ENCODE measurements around the gene DYRK4. TPM values are rescaled to one million over a fixed set of nuclear protein-coding genes. Genes with fewer than 3 reads are reported as not detected.

The DYRK4 gene
- total and polyA plus RNA-seq, 2 of the 4 experiments (the other 2 are of a cell fraction): 44.6 to 71.6 TPM

- no peak for DNase-seq
- H3K4me1 ChIP-seq (ENCODE audit: control insufficient read depth, insufficient read depth, low read length): no peaks in the 10 kb centered on the region
- no peaks in the 10 kb centered on the region for H3K9me3 ChIP-seq (ENCODE audit: control insufficient read depth, insufficient read depth, low read length)
- H3K36me3 ChIP-seq (ENCODE audit: control insufficient read depth, insufficient read depth, low read length): peaks cover 20% of the 10 kb centered on the region
- H2BK120ac ChIP-seq (ENCODE audit: low read depth, low read length): no peak overlapping the region
- no TSS peak for BruUV-seq (replicated peaks)
- H3K79me1 ChIP-seq (ENCODE audit: low read depth in 1 of 2, low read length in 2 of 2): peaks cover 7 to 33% of the 10 kb centered on the region in 2 experiments; a peak in 2 of 4 replicates
- H2BK5ac ChIP-seq (ENCODE audit: low read depth, low read length, poor library complexity, severe bottlenecking): no peak overlapping the region
- no peak overlapping the region for H3K9ac ChIP-seq (ENCODE audit: low read depth, low read length)
- no peak overlapping the region for H4K8ac ChIP-seq (ENCODE audit: low read depth in 2 of 2, low read length in 2 of 2)
- H4K5ac ChIP-seq (ENCODE audit: low read depth, low read length): no peak overlapping the region
- TF ChIP-seq CTCF (conservative IDR thresholded peaks at IDR 0.05; ENCODE audit: low read depth, low read length) (no peak), MAZ (IDR thresholded peaks at IDR 0.05; ENCODE audit: borderline replicate concordance, low read depth, low read length) (no peak), MXI1 (IDR thresholded peaks at IDR 0.05; ENCODE audit: borderline replicate concordance, low read depth, low read length) (no peak), RAD21 (IDR thresholded peaks at IDR 0.05; ENCODE audit: low read length) (no peak), NFE2L2 (IDR thresholded peaks at IDR 0.05; ENCODE audit: low read depth, low read length) (no peak), USF2 (IDR thresholded peaks at IDR 0.05; ENCODE audit: low read depth, low read length) (no peak), BHLHE40 (IDR thresholded peaks at IDR 0.05; ENCODE audit: low read depth, low read length) (no peak), SMC3 (IDR thresholded peaks at IDR 0.05; ENCODE audit: low read depth, low read length) (no peak), CHD1 (IDR thresholded peaks at IDR 0.05; ENCODE audit: low read depth, low read length) (no peak), RCOR1 (IDR thresholded peaks at IDR 0.05; ENCODE audit: insufficient replicate concordance, low read length) (no peak), ELK1 (IDR thresholded peaks at IDR 0.05; ENCODE audit: borderline replicate concordance, low read depth, low read length) (no peak), RFX5 (IDR thresholded peaks at IDR 0.05; ENCODE audit: low read depth, low read length) (no peak), FOS (IDR thresholded peaks at IDR 0.05; ENCODE audit: low read depth, low read length) (no peak), CEBPB (IDR thresholded peaks at IDR 0.05; ENCODE audit: low read depth, low read length) (no peak), POLR2A (IDR thresholded peaks at IDR 0.05; ENCODE audit: low read depth, low read length) (no peak)
- no peak overlapping the region for H2AK5ac ChIP-seq (ENCODE audit: low read depth, low read length)
- intact Hi-C loops (cut with micrococcal nuclease): no loop called here
- H3K4me3 ChIP-seq (ENCODE audit: insufficient read depth, low read depth, low read length): no peak overlapping the region
- no peak overlapping the region for H3K4ac ChIP-seq (ENCODE audit: low read depth, low read length)
- no peak overlapping the region for H3K23ac ChIP-seq (ENCODE audit: low read depth, low read length)
- dilution Hi-C loops (cut with HindIII; ENCODE audit: low sequenced_read_pairs, unreplicated experiment): no loop called here
- no peak overlapping the region for H4K91ac ChIP-seq (ENCODE audit: insufficient read depth, low read depth, low read length)
- POLR2A ChIA-PET (ENCODE audit: unreplicated experiment): no interaction called here
- ATAC-seq (ENCODE audit: low read depth): no peak
- no peak overlapping the region for H3K56ac ChIP-seq (ENCODE audit: extremely low read depth, insufficient read depth, low read length)
- no peaks in the 10 kb centered on the region for H3K27me3 ChIP-seq (ENCODE audit: control insufficient read depth, insufficient read depth, low read length)
- H2BK20ac ChIP-seq (ENCODE audit: low read depth, low read length): no peak overlapping the region
- H3K9me1 ChIP-seq (ENCODE audit: insufficient read depth, low read length): no peaks in the 10 kb centered on the region; the same call in 1 of the 2 replicates
- H3K14ac ChIP-seq (replicated peaks; ENCODE audit: low read depth, low read length): no peak overlapping the region
- H3K4me2 ChIP-seq (ENCODE audit: low read depth, low read length): no peak overlapping the region
- H2AFZ ChIP-seq (replicated peaks; ENCODE audit: low read length, poor library complexity): no peak overlapping the region
- H3K27ac ChIP-seq (ENCODE audit: insufficient read depth, low read length): no peak overlapping the region
- no peak overlapping the region for H2BK15ac ChIP-seq (ENCODE audit: low read depth, low read length)
- CTCF ChIA-PET: interaction anchor here (0.6 kb wide), 1 partner anchor 299 kb away, joined by 3 read pairs; no protein-coding TSS in a partner anchor
- H2AK9ac ChIP-seq (replicated peaks; ENCODE audit: low read depth, low read length, poor library complexity): no peak overlapping the region
- in situ Hi-C loops (cut with MboI; ENCODE audit: low sequenced_read_pairs): no loop called here
- no peak overlapping the region for H3K18ac ChIP-seq (ENCODE audit: low read depth, low read length)
- no peaks in the 10 kb centered on the region; the same call in 1 of the 2 replicates for H4K20me1 ChIP-seq (ENCODE audit: insufficient read depth, low read length)
Observed at GRCh38 chr12:4653257-4653656, 91.2 kb downstream of the DYRK4 start.

Data from IMR-90 (cell line).